Testis (tissue), 2 donors: ENCODE measurements around the gene GNPTG.

Experiments used
- POLR2A ChIP-seq: fragments of 450-650 bp; IDR thresholded peaks from one replicate; pipeline ENCODE4 v1.6.1; 2017; ENCODE audit warnings: antibody characterized with exemption, mild to moderate bottlenecking, moderate library complexity
- TF ChIP-seq, protein P1 (sequence below), 3 experiments: fragments of 450-650 bp in 2 of 3; fragments of 200-600 bp in 1 of 3; sonication (generic) in 1 of 3; IDR thresholded peaks; one replicate each; pipeline ENCODE4 v1.5.1; 2016 to 2019; ENCODE audit warnings: antibody characterized with exemption in 3 of 3, mild to moderate bottlenecking in 2 of 3, moderate library complexity in 1 of 3

DNA sequence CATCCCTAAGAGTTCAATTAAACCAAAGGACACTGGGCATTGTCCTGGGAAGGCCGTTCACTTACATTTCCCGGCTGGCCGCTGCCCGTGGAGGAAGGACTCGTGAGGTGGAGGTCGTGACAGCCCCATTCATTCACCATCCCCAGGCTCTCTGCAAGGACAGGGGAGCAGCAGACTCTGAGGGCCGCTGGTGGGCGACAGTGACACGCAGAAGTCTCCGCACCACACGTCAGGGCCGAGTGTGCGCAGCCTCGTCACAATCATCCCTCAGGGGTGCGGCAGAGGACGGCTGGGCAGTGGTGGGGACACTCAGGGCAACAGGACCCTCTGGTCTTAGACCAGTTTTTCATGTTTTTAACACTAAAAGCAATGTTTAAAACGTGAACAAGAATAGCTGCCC is 41.1 kb downstream of the GNPTG start:
- TF ChIP-seq POLR2A = no peak
- TF ChIP-seq, protein P1, sequence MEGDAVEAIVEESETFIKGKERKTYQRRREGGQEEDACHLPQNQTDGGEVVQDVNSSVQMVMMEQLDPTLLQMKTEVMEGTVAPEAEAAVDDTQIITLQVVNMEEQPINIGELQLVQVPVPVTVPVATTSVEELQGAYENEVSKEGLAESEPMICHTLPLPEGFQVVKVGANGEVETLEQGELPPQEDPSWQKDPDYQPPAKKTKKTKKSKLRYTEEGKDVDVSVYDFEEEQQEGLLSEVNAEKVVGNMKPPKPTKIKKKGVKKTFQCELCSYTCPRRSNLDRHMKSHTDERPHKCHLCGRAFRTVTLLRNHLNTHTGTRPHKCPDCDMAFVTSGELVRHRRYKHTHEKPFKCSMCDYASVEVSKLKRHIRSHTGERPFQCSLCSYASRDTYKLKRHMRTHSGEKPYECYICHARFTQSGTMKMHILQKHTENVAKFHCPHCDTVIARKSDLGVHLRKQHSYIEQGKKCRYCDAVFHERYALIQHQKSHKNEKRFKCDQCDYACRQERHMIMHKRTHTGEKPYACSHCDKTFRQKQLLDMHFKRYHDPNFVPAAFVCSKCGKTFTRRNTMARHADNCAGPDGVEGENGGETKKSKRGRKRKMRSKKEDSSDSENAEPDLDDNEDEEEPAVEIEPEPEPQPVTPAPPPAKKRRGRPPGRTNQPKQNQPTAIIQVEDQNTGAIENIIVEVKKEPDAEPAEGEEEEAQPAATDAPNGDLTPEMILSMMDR (IDR thresholded peaks at IDR 0.05) = no peak
